GM18517 (cell line): ENCODE measurements around the gene MAN2B2.
"Not testable (repeated sequence)": the region's sequence is repeated elsewhere in the genome, so short reads cannot be mapped to it uniquely, and the experiment has no call there.

Experiments
- ATAC-seq: cut with Tn5 transposase; IDR thresholded peaks from one replicate; pipeline ENCODE4 v1.9.1; 2021; ENCODE audit warnings: mild to moderate bottlenecking, moderate library complexity; ENCODE audit not compliant: unreplicated experiment

The MAN2B2 gene

DNA sequence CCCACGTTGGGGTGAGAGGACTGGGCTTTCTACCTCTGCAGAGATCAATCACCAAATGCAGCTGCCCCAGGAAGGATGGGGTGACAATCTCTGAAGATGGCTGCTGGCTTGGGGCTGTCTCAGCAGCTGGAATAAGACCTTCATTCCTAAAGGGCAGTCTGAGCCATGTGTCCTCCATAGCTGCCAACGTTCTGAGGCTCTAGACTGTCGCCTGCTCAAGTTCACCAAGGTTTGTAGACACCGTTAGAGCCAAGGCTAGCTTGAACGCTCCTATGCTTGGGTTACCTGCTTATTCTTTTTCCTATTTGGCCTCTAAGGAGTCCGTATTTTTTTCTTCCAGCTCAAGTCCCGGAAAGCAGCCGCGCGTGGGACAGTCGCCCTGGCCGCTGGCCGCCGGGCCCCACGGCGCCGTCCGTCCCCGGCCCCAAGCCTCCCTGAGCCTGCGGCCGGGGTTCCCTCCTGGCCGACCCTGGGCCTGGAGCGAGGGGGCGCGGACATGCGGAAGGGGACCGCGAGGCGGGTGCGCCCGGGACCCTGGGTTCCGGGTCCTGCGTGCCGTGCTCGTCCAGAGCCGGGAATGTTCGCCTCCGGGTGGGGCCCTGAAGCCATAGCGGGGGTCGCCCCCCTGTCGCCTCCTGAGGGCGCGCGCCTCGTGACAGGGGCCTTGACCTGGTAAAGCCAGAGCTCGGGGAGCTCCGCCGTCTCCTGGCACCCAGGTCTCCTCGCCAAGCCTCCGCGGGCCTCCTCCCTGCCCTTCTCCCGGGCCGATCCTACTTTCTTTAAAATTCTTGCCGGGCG is 88.8 kb downstream of the MAN2B2 start:
- no peak for ATAC-seq

DNA sequence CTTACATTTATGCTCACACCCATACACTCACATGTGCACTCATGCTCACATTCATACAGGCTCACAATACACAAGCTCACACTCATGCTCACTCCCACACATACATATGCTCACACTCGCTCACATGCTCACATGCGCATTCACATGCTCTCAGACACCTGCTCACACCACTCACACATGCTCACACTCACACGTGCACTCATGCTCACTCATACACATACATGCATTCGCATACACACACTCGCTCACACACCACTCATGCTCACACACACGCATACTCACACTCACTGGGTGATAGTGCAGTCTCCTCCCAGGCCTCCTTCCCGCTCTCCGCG is 90.3 kb downstream of the MAN2B2 start:
- no peak for ATAC-seq

DNA sequence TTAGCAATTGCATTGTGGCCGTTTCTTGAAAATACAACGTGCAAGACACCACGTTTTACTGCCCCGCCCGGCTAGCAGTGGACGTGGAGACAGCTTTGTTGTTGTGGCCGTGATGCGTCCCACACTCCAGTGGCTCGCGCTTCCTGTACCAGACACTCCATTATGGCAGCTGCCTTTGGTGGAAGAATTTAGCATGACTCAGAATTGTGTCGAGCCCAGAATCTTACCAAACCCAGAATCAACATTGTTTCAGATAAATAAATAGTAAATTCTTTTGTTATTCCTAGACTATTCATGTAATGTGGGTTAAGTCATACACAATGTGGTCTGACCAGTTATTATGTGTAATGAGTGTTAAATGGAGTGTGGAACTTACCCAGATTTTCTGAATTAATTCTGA is 93.4 kb downstream of the MAN2B2 start:
- no peak for ATAC-seq

DNA sequence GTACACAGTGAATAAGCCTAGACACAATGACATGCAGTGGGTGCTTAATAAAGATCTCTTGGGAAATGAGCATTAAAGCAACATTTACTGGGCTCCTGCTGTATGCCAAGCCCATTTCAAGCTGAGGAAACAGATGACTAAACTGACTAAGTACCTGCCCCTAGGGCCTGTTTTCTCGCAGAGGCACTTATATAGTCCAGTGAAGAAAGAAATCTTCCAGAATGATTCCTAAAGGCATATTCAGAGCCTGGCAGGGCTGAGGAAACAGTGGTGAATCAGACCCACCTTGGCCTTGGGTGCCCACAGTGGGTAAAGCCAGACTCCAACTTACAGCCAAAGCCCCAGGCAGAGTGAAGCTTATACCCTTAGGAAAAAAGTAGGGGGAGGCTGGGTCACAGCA is 96.7 kb downstream of the MAN2B2 start:
- no peak for ATAC-seq

DNA sequence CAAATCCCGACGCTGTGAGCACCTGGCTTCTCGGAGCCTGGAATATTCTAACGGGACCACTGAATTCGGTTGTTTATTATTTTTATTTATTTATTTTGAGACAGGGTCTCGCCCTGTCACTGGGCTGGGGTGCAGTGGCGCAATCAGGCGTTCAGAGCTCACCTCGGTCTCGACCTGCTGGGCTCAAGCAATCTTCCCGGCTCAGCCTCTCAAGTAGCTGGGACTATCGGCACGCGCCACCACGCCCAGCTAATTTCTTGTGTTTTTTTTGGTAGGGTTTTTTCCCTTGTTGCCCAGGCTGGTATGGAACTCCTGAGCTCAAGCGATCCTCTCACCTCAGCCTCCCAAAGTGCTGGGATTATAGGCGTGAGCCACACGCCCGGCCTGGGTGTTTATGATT is 97.1 kb downstream of the MAN2B2 start:
- no peak for ATAC-seq

DNA sequence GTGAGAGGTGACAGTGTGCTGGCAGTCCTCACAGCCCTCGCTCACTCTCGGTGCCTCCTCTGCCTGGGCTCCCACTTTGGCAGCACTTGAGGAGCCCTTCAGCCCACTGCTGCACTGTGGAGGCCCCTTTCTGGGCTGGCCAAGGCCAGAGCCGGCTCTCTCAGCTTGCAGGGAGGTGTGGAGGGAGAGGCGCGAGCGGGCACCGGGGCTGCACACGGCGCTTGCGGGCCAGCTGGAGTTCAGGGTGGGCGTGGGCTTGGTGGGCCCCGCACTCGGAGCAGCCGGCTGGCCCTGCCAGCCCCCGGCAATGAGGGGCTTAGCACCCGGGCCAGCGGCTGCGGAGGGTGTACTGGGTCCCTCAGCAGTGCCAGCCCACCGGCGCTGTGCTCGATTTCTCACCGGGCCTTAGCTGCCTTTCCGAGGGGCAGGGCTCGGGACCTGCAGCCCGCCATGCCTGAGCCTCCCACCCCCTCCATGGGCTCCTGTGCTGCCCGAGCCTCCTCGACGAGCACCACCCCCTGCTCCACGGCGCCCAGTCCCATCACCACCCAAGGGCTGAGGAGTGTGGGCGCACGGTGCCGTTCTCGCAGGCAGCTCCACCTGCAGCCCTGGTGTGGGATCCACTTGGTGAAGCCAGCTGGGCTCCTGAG is 97.7 kb downstream of the MAN2B2 start:
- ATAC-seq: not testable (repeated sequence)
